Spinal cord (tissue), 10 donors: ENCODE results near the gene EFTUD2. TPM values are rescaled to one million over a fixed set of nuclear protein-coding genes. Genes with fewer than 3 reads are reported as not detected.
"Not testable (repeated sequence)": the region's sequence is repeated elsewhere in the genome, so short reads cannot be mapped to it uniquely, and the experiment has no call there.

ENCODE experiments used
- DNase-seq, 6 donors: peaks; one replicate each; pipeline versions ENCODE4 v3.0.0 to v3.0.0-alpha.2; 2013 to 2015; ENCODE audit warnings: low spot score in 6 of 6, low read depth in 4 of 6
- H3K27ac ChIP-seq: one replicate; pipeline ENCODE4 v1.5.1; 2013; ENCODE audit warnings: low read depth, low read length, control low read depth
- H3K27me3 ChIP-seq: one replicate; pipeline ENCODE4 v1.6.1; 2013; ENCODE audit warnings: low read length; ENCODE audit not compliant: control insufficient read depth, insufficient read depth
- H3K36me3 ChIP-seq: one replicate; pipeline ENCODE4 v1.6.1; 2013; ENCODE audit warnings: low read length; ENCODE audit not compliant: control insufficient read depth, insufficient read depth
- H3K4me1 ChIP-seq: one replicate; pipeline ENCODE4 v1.6.1; 2013; ENCODE audit warnings: low read length; ENCODE audit not compliant: control insufficient read depth, insufficient read depth
- H3K4me3 ChIP-seq: one replicate; pipeline ENCODE4 v1.5.1; 2013; ENCODE audit warnings: low read depth, low read length, control low read depth
- H3K9me3 ChIP-seq: one replicate; pipeline ENCODE4 v1.6.1; 2013; ENCODE audit warnings: low read length; ENCODE audit not compliant: control insufficient read depth, insufficient read depth
- WGBS: methylation state at CpG from one replicate; pipeline ENCODE4 v1.1.5; 2013; ENCODE audit warnings: missing lambda C conversion rate; ENCODE audit not compliant: insufficient coverage; 5-methylcytosine and 5-hydroxymethylcytosine counted together
- polyA plus RNA-seq, 2 donors: library from polyadenylated mRNA; unstranded; fragments of 120-200 nt; gene quantifications; one replicate each; pipeline ENCODE4 v1.2.1, GENCODE V29; 2013; ENCODE audit not compliant: insufficient read length in 2 of 2
- total RNA-seq, 2 donors: library from RNA; depleted of rRNA in 1 of 2; stranded (reverse); fragments of 120-200 nt in 1 of 2; fragments of >200 nt in 1 of 2; gene quantifications; one replicate each; pipeline versions ENCODE4 v1.2.3 to v1.2.4, GENCODE V29; 2013 to 2014
- donor health status: healthy.

The EFTUD2 gene
- total and polyA plus RNA-seq, 4 donors: 68.0 to 85.0 (median 74.3) TPM

DNA sequence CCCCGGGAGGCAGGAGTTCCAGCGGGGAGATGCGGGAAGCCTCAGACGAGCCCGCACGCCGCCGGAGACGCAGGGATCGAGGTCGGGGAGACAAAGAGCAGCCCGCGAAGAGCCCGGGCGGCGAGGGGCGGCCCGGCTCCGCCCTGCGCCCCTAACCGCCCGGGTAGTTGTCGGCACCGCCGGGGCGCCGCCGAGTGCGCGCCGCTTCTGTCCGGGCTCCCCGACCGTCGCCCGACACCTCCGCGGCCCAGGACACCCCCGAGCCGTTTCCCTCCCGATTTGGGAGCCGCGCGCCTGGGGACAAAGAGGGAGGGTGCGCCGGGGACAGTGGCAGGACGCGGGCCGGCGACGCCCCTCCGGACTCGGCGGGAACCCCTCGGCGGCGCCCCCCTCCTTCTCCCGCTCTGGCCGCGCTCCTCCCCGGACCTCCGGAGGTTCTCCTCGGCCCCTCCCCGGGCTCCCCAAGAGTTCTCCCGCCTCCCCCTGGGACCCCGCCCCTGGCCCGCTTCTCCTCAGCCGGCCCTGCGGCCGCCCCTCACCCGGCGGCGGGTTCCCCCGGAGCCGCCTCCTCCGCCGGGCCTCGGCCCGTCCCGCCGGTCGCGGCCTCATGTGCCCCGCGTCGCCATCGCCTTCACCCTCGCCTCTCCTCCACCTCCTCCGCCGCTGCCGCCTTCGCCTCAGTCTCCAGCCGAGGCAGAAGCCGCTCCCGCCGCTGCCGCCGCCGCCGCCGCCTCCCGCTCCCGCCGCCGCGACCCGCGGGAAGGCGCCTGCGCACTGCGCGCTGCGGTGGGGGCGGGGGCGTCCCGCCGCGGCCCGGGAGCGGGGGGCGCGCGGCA, 69.5 kb downstream of the EFTUD2 start, which contains the start of gene GJC1:
GJC1 (minus strand) TSS at position 765 of the 836 bp plus-strand sequence. CDS start 24,470 bp downstream, outside the sequence.
- Histone ChIP-seq H3K4me3 (peak within 1 kb of the TSS; percentile 73), H3K4me1 (peaks cover 9% of the 10 kb centered on the region), H3K27me3 (peaks cover 8% of the 10 kb centered on the region), H3K27ac (peak within 1 kb of the TSS; percentile 69), H3K36me3 (no peaks in the 10 kb centered on the region), H3K9me3 (no peaks in the 10 kb centered on the region)
- WGBS: under 1% methylated on average over 122 of the region's 123 CpGs
- peak in 3 of 6 donors; percentile 23 to 84 (median 72) for DNase-seq

DNA sequence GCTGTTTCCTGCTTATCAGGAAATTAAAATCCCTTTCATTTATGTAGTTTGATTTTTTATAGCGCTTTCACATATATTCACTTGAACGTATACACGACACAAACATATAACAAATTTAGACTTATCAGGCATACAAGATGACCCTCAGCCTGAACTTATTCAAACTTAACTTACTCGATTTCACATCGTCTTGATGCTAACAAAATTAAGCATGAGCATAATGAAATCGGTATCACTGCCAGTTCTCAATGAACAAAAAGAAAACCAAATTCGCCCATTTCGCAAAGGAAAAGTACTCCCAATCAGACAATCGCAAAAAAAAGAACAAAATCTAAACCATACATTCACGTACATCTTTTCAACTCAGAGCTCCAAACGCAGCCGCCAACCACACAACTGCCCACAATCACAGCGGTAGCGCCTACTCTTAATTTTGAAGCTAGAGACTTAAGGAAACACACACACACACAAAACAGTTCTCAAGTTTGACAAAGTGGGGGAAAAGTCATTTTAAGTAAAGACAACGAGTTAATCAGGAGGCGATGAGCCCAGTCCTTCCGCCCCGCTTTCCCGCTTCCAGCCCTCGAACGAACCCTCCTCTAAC, 70.2 kb downstream of the EFTUD2 start:
- no peaks in the 10 kb centered on the region for H3K9me3 ChIP-seq
- H3K4me3 ChIP-seq: peak overlapping the region; percentile 73
- H3K36me3 ChIP-seq: no peaks in the 10 kb centered on the region
- DNase-seq: peak in 2 of 6 donors; percentile 12 to 31
- H3K27me3 ChIP-seq: peaks cover 8% of the 10 kb centered on the region
- whole genome bisulfite sequencing: 0% methylated on average over 20 of the region's 21 CpGs
- peaks cover 9% of the 10 kb centered on the region for H3K4me1 ChIP-seq
- H3K27ac ChIP-seq: peak overlapping the region; percentile 69

DNA sequence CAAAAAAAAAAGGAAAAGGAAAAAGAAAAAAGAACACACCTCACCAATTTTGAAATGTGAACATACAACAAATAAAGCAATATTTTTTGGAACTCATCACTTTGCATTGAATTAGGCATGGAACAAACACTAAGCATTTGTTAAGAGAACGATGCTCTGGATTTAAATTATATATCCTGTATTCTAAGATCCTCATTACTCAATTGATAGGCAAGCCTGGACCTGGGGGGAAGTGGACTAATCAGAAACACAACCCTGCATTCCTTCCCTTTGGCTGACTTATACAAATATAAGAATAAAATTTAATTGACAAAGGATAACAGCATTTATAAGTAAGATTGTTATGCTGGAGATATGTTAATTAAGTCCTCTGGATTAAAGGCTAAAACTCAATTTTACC, 71.4 kb downstream of the EFTUD2 start:
- peaks cover 8% of the 10 kb centered on the region for H3K27me3 ChIP-seq
- H3K36me3 ChIP-seq: no peaks in the 10 kb centered on the region
- no peak overlapping the region for H3K27ac ChIP-seq
- peaks cover 9% of the 10 kb centered on the region for H3K4me1 ChIP-seq
- no CpG with 5 or more reads among the region's 1 CpG for WGBS
- DNase-seq: no peak
- H3K4me3 ChIP-seq: peak overlapping the region; percentile 73
- H3K9me3 ChIP-seq: no peaks in the 10 kb centered on the region

DNA sequence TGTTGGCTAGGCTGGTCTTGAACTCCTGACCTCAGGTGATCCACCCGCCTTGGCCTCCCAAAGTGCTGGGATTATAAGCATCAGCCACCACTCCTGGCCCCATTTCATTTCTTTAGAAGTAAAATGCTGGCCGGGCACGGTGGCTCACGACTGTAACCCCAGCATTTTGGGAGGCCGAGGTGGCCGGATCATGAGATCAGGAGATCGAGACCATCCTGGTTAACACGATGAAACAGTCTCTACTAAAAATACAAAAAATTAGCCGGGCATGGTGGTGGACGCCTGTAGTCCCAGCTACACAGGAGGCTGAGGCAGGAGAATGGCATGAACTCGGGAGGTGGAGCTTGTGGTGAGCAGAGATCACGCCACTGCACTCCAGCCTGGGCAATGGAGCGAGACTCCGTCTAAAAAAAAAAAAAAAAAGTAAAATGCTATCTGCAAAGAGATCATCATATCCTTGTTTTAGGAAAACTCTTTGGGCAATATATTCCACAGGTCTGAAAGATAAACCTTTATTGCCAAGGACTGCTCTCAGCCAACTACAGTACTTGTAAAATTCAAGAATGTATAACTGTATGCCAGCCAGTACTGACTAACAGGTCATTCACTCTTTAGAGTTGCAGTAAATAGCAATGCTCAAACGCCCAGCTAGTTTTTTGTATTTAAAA, 73.0 kb downstream of the EFTUD2 start:
- 92% methylated on average over 6 of the region's 15 CpGs for WGBS

DNA sequence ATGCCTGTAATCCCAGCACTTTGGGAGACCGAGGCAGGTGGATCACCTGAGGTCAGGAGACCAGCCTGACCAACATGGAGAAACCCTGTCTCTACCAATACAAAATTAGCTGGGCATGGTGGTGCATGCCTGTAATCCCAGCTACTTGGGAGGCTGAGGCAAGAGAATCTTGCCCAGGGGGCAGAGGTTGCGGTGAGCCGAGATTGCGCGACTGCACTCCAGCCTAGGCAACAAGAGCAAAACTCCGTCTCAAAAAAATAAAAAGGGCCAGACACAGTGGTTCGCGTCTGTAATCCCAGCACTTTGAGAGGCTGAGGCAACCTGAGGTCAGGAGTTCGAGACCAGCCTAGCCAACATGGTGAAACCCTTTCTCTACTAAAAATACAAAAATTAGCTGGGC, 74.0 kb downstream of the EFTUD2 start:
- not testable (repeated sequence) for H3K4me1 ChIP-seq, H3K9me3 ChIP-seq, H3K36me3 ChIP-seq, H3K27me3 ChIP-seq, DNase-seq, H3K27ac ChIP-seq, H3K4me3 ChIP-seq
- WGBS: 96% methylated on average over 5 of the region's 9 CpGs

More for the DNA sequence above, 73.0 kb downstream of the EFTUD2 start:
- Histone ChIP-seq H3K27me3 (peaks cover 8% of the 10 kb centered on the region), H3K27ac (no peak overlapping the region), H3K4me1 (peaks cover 9% of the 10 kb centered on the region), H3K9me3 (no peaks in the 10 kb centered on the region), H3K4me3 (no peak overlapping the region), H3K36me3 (no peaks in the 10 kb centered on the region)
- no peak for DNase-seq

DNA sequence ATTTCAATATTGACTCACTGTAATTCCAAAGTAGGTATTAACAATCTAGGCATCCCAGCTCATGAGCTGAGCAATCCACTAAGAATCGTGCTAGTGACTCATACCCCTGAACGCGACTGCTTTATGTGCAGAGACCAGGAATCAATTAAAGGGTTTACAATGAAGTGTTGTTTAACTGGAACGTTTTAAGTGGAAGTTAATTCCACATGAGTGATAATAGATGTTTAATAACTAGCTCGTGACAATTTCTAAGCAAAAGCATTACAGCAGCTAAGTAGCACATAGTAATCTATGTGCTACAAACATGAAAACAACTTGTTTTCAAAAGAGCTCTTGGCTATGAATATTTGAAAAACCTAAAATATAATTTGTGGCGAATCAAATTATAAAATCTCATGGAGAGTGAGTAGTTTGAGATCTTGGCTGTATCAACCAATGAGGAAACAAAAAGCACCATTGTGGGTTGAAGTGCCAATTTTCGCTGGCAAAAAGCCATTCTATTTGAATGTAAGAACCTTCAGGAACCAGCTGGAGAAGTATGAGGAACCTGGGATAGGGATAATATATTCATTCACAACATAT, 78.5 kb downstream of the EFTUD2 start:
- Histone ChIP-seq H3K4me1 (peaks cover 3% of the 10 kb centered on the region), H3K36me3 (no peaks in the 10 kb centered on the region), H3K9me3 (no peaks in the 10 kb centered on the region), H3K27me3 (no peaks in the 10 kb centered on the region), H3K4me3 (no peak overlapping the region), H3K27ac (peak overlapping the region; percentile 58)
- DNase-seq: peak in 3 of 6 donors; percentile 22 to 95 (median 80)
- 19% methylated on average over 3 of the region's 7 CpGs for WGBS

DNA sequence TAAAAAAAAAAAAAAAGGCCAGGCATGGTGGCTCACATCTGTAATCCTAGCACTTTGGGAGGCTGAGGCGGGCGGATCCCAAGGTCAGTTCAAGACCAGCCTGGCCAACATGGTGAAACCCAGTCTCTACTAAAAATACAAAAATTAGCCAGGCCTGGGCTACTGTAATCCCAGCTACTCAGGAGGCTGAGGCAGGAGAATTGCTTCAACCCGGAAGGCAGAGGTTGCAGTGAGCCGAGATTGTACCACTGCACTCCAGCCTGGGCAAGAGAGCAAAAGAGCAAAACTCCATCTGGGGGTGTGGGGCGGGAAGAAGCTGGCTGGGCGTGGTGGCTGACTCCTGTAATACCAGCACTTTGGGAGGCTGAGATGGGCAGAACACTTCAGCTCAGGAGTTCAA, 80.7 kb downstream of the EFTUD2 start:
- not testable (repeated sequence) for H3K27me3 ChIP-seq, H3K9me3 ChIP-seq, H3K4me3 ChIP-seq, H3K27ac ChIP-seq, H3K4me1 ChIP-seq, H3K36me3 ChIP-seq, DNase-seq
- WGBS: 91% methylated on average over 4 of the region's 6 CpGs

DNA sequence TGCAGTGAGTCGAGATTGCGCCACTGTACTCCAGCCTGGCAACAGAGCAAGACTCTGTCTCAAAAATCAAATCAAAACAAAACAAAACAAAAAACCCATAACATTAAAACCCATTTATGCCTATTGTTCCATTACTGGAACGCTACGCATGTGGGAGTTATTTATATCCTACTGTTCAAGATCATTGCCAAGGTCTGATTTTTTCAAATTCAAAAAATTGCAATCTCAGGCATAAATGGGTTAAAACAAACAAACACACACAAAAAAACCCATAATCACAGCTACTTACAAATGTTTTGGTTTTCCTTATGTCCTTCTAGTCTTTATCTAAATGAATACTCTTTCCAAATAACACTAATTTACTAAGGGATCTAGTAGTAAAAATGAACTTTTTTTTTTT, 87.0 kb downstream of the EFTUD2 start:
- no peak overlapping the region for H3K27ac ChIP-seq

DNA sequence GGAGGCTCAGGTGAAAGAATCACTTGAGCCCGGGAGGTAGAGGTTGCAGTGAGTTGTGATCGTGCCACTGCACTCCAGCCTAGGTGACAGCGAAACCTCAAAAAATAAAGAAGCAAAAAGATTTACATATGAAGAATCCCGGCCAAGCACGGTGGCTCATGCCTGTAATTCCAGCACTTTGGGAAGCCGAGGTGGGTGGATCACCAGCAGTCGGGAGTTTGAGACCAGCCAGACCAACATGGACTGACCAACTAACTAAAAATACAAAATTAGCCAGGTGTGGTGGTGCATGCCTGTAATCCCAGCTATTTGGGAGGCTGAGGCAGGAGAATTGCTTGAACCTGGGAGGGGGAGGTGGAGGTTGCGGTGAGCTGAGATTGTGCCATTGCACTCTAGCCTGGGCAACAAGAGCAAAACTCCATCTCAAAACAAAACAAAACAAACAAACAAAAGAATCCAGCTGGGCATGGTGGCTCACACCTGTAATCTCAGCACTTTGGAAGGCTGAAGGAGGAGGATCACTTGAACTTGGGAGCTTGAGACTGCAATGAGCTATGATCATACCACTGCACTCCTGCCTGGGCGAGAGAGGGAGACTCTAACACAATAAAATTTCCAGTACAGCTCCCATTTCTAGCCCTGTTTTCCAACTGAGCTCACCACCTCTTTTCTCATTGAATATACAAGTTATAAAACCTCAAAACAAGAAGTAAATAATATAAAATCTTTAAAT, 90.4 kb downstream of the EFTUD2 start:
- H3K4me1 ChIP-seq: not testable (repeated sequence)

More for the DNA sequence above, 87.0 kb downstream of the EFTUD2 start:
- DNase-seq: no peak
- H3K27me3 ChIP-seq: no peaks in the 10 kb centered on the region
- WGBS: 67% methylated on average over 2 of the region's 4 CpGs
- no peaks in the 10 kb centered on the region for H3K9me3 ChIP-seq
- H3K4me3 ChIP-seq: no peak overlapping the region
- no peaks in the 10 kb centered on the region for H3K36me3 ChIP-seq
- no peaks in the 10 kb centered on the region for H3K4me1 ChIP-seq

More for the DNA sequence above, 90.4 kb downstream of the EFTUD2 start:
- H3K36me3 ChIP-seq, H3K27me3 ChIP-seq, H3K27ac ChIP-seq, H3K4me3 ChIP-seq, H3K9me3 ChIP-seq, DNase-seq: not testable (repeated sequence)
- 100% methylated on average over 3 of the region's 9 CpGs for WGBS
